HG03558 (cell line): Measurements from ENCODE around the gene POLR1F.

ENCODE experiments used
- ATAC-seq: cut with Tn5 transposase; IDR thresholded peaks from one replicate; pipeline ENCODE4 v1.9.1; 2021; ENCODE audit warnings: moderate number of reproducible peaks; ENCODE audit not compliant: unreplicated experiment; ENCODE audit errors: extremely low read depth

The POLR1F gene

GRCh38 chr7:19677180-19677579 is 31.7 kb downstream of the POLR1F start:
- peak; percentile 74 for ATAC-seq

GRCh38 chr7:19675816-19676215 is 33.0 kb downstream of the POLR1F start:
- ATAC-seq = no peak

- no peak for ATAC-seq
Observed at GRCh38 chr7:19674266-19674960, 34.4 kb downstream of the POLR1F start.

GRCh38 chr7:19670806-19671205 is 38.0 kb downstream of the POLR1F start:
- no peak for ATAC-seq

GRCh38 chr7:19665399-19666008 is 43.3 kb downstream of the POLR1F start:
- no peak for ATAC-seq

- ATAC-seq = peak; percentile 88
Observed at GRCh38 chr7:19663816-19664462, 44.9 kb downstream of the POLR1F start.

GRCh38 chr7:19648791-19649190 is 60.0 kb downstream of the POLR1F start:
- no peak for ATAC-seq
